ENCODE measurements around the gene KIAA1614.

Gene KIAA1614

DNA sequence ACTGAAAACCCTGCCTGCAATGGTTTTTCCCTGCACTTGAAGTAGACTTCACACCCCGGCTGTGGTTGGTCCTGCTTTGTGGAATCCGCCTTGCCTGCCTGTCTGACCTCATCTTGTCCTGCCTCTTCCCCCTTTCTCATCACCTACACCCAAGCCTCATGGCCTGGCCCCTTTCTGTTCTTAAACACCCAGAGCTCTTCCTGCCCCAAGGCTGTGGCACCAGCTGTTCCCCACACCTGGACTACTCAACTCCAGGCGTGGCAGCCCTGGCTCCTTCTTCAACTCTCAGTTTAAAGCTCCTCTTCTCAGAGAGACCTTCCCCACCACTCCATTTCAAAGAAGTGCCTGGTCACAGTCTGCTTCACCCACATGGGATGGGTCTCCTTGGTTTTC, 27.0 kb downstream of the KIAA1614 start:
- no peak for DNase-seq (ENCODE audit: low read depth in 2 of 3, low spot score in 1 of 3)

DNA sequence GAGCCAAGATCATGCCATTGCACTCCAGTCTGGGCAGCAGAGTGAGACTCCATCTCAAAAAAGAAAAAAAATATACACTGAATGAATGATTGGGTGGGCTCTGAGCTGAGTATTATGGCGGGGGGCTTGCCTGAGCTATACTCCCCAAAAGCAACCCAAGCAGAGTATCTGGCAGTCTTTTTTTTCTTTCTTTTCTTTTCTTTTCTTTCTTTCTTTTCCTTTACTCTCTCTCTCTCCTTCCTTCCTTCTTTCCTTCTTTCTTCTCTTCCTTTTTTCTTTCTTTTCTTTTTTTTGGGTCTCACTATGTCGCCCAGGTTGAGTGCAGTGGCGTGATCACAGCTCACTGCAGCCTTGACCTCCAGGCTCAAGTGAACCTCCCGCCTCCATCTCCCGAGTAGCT, 27.7 kb downstream of the KIAA1614 start:
- no peak for DNase-seq (ENCODE audit: low read depth in 2 of 3, low spot score in 1 of 3)

DNA sequence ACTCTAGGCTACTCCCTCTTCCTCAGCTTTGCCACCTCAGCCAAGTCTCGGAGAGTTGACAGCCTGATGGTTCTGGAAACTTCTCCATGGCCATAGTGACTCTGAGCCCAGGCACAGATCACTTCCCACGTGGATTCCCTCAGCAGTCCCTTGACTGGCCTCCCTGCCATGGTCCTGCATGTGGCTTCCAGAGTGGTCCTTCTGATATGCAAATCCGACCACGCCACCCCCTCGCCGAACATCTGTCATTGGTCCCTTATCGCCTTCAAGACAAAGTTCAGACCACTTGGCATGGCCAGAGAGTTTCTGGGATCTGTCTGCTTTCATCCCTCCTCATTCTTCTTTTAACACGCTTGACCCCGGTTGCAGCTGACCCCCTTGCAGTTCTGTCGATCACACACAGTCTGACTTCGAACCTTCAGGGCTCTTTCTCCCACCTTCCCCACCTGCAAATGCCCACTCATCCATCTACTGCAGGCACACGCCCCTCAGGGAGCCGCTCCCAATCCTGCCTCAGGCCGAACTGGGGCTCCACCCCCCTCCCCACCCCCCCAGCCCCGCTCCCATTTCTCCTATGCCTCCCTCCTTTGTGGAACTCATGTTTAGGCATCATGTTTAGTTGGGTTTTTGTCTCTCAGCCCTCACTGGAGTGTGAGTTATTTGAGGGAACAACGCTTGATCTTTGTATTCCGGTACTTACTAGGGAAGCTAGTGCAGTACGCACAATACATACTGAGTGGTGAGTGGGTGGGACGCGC, 29.0 kb downstream of the KIAA1614 start:
- DNase-seq (ENCODE audit: low read depth in 2 of 3, low spot score in 1 of 3), result no peak

DNA sequence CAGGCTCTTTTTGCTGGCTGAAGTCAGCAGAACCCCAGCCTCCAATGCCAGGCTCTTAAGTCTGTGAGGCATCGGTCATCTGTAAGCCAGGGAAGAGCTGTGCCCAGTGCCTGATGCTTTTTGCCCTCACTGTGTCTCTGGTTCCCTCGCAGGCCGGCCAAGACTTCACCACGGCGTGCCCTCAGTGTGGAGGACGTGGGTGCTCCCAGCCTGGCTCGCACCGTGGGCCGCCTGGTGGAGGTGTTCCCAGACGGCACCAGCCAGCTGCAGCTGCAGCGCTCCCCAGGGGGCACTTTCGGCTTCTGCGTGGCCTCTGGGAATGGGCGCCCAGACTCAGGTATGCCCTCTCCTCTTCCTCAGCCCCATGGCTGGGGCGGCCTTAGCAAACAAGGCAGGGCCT, 32.5 kb downstream of the KIAA1614 start:
- DNase-seq (ENCODE audit: low read depth in 2 of 3, low spot score in 1 of 3), result no peak

GRCh38 chr1:180945551-180945950, 32.9 kb downstream of the KIAA1614 start:
- DNase-seq (ENCODE audit: low read depth in 2 of 3, low spot score in 1 of 3), result no peak

- no peak for DNase-seq (ENCODE audit: low read depth in 2 of 3, low spot score in 1 of 3)
These were observed 33.4 kb downstream of the KIAA1614 start for GRCh38 chr1:180946056-180946455.

GRCh38 chr1:180946541-180947498, 34.1 kb downstream of the KIAA1614 start:
- no peak for DNase-seq (ENCODE audit: low read depth in 2 of 3, low spot score in 1 of 3)

DNA sequence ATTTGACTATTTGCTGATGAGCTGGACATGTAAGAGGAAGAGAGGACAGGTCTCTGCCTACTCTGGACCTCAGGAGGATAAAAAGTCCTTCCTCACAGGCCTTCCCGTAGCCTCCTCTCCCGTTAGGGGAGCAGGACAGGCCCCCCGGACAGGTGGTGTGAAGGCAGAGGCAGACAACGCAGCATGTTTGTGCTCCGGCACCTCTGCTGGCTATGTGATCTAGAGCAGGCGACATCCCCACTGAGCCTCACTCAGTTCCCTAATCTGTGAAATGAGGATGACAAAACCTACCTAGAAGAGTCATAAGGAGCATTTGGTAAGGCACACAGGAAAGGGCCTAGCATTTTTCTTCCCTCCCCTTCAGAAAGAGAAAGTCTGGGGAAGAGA, 34.8 kb downstream of the KIAA1614 start:
- DNase-seq (ENCODE audit: low read depth in 2 of 3, low spot score in 1 of 3), result no peak

DNA sequence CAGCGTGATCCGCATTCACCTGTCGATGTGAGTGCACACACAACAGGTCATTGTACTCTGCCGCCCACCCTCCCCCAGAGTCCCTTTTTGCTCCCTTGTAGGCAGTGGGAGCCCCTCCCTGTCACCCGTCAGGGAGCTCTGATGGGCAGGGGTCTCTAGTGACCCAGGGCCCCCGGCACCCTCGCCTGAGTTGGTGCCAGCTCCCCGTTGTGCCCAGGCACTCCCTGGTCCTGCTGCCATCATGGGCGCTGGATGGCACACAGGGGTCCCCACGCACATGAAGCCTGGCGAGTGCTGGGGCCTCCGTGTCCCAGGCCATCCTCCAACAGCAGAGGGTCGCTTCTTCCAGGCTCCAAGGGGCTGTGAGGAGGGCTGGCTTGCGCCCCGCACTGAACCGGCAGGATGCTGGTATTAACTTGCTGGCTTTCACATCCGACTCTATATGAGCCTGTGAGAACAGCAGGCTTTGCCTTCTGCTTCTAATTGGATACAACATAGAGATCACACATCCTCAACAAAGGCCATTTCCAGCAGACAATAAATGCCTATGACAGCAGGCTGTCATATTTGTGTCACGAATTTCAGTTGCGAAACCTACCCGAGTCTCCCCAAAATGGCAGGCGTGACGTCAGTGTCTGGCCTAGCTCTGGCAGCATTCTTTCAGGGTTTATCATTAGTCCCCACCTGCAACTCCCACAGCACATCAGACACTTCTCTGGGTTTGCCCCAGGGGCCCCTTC, 35.4 kb downstream of the KIAA1614 start:
- DNase-seq (ENCODE audit: low read depth in 2 of 3, low spot score in 1 of 3), result no peak

DNA sequence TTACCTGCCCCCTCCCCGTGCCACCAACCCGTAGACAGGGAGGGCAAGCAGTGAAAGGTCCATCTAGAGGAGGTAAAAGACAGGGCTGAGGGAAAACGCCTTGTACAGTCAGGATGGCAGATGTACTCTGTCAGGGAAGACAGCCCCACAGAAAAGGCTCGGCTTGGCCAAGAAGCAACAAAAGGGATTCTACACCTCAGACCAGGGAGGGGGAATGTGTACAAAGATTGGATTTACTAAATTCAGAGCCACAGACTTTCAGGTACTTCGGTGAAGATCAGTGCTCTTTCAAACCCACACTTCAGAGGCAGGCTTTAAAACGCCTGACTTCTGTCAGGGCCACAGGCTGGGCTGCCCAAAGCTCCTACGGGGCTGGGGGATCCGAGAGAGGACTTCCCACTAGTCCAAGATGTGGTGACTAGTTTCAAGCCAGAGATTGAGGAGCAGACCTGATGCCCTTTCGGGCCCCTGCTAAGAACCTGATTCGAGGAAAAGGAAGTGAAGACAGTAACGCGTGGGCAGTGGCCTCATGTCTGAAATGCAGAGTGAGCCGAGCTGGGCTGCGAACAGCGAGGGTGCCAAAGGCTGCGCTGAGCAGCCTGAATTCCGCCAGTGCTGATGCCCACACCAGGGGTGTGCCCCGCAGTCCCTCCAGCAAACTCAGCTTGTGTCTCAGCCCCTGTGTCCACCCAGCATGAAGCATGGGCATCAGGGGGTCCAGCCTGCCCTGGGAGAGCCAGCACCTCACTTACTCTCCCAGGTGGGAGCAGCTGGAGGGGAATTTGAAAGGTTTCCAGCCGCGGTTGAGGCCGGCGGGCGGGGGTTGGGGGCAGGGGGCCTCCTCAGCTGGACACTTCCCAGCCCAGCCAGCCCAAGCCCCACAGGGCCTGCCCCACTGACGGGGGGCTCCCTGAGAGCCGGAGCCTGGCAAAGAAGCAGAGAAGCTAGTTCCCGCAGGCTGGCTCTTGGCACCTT, 36.2 kb downstream of the KIAA1614 start:
- DNase-seq (ENCODE audit: low read depth in 2 of 3, low spot score in 1 of 3), result no peak

DNA sequence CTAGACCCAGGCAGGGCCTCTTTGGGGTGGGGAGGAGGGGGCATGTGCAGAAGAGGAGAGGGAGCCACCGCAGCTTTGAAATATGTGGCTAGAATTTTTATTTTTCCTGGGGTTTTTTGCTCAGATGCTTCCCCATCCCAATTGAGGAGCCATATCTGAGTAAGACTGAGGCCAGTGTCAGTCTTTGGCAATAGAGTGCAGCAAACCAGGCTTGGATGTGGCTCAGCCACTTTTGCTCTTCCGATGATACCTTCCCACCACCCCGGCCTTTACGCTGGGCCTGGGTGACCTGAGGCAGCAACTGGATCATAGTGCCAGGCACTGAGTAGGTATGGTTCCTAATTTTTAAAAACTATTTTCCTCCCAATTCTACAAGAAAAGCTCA, 36.9 kb downstream of the KIAA1614 start:
- no peak for DNase-seq (ENCODE audit: low read depth in 2 of 3, low spot score in 1 of 3)

GRCh38 chr1:180950321-180950720, 37.6 kb downstream of the KIAA1614 start:
- no peak for DNase-seq (ENCODE audit: low read depth in 2 of 3, low spot score in 1 of 3)

DNA sequence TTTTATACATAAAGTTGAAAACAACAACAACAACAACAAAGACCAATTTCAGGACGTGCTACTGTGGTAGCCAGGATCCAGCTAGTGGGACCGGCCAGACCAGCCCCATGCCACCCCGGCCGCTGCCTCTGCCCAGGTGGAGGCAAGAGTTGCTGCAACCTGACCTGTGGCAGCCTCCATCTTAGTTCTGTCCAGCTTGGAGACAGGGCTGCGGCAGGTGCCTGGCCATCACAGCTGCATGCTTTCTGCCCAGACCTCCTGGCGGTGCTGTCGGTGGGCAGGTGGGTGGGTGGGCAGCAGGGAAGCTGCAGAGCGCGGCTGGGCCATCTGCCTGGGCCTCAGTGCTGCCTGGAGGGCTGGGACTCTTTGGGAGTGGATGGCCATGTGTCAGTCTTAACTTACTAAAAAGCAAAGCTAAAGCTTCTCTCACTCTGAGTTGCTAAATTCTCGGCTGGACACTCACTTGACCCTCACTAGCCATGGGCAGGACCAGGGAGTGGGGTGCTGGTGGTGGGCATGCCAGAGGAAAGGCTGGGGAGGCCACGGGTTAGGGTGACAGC, 38.6 kb downstream of the KIAA1614 start:
- DNase-seq (ENCODE audit: low read depth in 2 of 3, low spot score in 1 of 3), result no peak

DNA sequence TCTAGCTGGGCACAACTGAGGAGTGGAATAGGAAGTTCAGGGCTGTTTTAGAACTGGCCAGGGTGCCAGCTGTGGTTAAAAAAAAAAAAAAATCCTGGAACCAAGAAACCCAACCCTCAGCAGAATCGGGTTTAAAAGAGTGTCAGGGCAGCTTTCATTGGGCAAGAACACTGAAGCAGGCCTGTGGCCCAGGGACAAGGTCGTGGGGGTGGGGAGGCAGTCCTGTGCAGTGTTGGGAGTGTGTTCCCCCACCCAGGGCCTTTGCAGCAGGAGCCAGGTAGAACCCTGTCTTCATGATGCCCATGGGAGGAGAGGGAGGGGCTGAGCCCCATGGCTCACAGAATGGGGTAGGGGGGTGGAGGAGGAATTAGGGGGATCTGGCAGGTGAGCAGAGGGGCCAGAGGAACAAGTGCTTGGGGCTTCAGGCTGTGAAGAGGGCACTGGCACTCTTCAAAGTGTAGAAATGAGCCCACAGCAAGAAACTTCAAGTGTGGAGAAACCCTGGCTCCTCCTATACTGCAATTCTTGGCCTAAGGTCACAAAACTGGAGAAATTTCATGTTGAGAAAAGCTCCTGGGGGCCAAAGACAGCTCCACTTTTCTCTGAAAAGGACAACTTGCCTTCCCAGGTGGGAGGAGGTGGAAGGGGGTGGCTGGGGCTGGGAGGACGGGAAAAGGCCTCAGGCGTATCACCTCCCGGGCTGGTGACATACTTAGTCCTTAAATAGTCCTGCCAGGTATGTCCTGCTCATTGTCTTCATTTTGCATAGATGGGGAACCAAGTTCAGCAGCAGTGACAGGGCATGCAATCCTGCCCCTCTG, 39.3 kb downstream of the KIAA1614 start:
- no peak for DNase-seq (ENCODE audit: low read depth in 2 of 3, low spot score in 1 of 3)

GRCh38 chr1:180952657-180953013, 39.9 kb downstream of the KIAA1614 start:
- DNase-seq (ENCODE audit: low read depth in 2 of 3, low spot score in 1 of 3), result no peak

DNA sequence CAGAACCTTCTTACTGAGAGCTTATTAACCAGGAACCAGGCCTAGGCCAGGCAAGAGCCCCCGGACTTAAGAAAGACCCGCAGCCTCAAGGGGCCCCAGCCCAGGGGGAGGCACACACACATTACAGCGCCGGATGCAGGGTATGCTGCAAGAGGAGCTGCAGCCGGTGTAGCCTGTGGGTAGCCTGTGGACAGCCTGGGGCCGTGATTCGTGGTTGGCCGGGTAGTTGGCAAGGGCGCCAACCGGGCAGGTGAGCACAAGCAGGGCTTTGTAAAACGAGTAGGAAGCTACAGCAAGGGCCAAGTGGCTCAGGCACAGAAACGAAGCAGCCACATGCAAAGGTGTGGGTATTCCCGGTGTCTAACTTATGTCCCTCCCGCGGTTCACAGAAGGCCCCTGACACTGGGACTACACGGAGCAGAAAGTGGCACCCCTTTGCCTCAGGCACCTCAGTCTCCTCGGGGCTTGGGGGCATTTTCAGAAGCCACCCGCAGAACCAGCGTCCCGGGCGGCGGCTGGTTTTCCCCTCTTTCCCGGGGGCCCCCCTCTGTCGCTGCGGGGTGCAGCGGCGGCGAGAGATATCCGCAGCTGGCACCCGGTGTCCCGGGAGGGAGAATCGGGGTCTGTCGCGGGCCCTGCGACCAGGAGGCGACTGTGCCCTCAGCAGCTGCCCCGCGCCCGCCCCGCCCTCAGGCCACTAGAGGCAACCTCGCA, 40.8 kb downstream of the KIAA1614 start:
- peak in 1 of 3 donors; percentile 11 for DNase-seq (ENCODE audit: low read depth in 2 of 3, low spot score in 1 of 3)

GRCh38 chr1:180954005-180954800, 41.5 kb downstream of the KIAA1614 start:
- DNase-seq (ENCODE audit: low read depth in 2 of 3, low spot score in 1 of 3), result peak; percentile 27 to 50 (median 37)

DNA sequence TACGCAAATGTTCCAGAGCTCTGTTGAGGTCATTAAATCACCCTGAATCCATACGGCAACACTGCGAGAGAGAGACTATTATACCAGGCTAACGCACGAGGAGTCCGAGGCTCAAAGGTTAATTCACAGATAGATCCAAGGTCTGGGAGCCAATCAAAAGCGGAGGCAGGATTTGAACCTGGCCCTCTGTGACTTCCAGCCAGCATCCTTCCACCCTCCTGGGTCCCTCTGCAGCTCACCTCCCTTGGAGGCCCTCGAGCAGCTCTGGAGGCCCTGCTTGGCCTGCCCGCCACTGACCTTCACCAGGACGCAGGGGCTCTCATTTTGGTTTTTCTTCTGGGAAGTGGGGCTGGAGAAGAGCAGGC, 42.1 kb downstream of the KIAA1614 start:
- DNase-seq (ENCODE audit: low read depth in 2 of 3, low spot score in 1 of 3), result no peak

Data from stimulated activated CD4-positive, alpha-beta T cell treated with anti-CD3 and anti-CD28 coated beads, Interleukin-12 subunit alpha, Interleukin-12 subunit beta, amount 100 ng/mL, for 48 hours (primary cell).